GM13977 (cell line): ENCODE results near the gene ERICH4.

ENCODE experiments used
- DNase-seq: peaks from one replicate; pipeline ENCODE4 v3.0.0; 2012; ENCODE audit warnings: low spot score
- CTCF ChIP-seq: IDR thresholded peaks from 2 replicates; pipeline ENCODE4 v1.5.1; 2012; ENCODE audit warnings: mild to moderate bottlenecking, control low read depth; ENCODE audit not compliant: insufficient read depth; ENCODE audit errors: extremely low read depth, missing control alignments
- in situ Hi-C: fragments of 300-500 bp; cut with MboI; formaldehyde crosslinking; loops from one replicate; pipeline ENCODE4 v1.12.0; 2022; ENCODE audit warnings: low sequenced_read_pairs, low pct_unique_long_range_greater_than_20kb, mixed read lengths, inconsistent platforms; ENCODE audit not compliant: unreplicated experiment

ERICH4 gene

GRCh38 chr19:41409288-41409687 is 33.7 kb upstream of the ERICH4 start:
- no peak for TF ChIP-seq CTCF
- in situ Hi-C loops = no loop called here

DNA sequence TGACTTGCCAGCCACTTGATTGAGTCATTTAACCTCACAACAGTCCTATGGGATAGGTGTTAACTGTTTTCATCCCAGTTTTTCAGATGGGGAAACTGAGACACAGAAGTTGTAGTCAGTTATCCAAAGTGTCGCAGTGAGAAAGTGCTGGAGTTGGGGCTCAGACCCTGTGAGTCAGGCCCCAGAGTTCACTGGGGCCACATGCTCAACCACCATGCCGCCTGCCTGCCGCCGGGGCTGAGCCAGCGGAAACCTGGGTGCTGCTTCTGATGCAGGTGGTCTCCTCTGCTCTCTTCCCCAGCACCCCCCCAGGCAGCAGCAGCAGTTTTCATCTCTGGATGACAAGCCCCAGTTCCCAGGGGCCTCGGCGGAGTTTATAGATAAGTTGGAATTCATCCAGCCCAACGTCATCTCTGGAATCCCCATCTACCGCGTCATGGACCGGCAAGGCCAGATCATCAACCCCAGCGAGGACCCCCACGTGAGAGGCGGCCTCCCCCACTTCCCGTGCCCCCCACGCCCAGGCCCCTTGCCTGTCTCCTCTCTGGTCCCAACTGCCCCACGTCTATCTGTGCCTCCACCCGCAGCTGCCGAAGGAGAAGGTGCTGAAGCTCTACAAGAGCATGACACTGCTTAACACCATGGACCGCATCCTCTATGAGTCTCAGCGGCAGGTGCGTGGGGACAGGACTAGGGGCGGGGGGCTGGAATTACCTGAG is 32.5 kb upstream of the ERICH4 start:
- no peak for DNase-seq
- TF ChIP-seq CTCF = no peak
- in situ Hi-C loops = no loop called here

More at GRCh38 chr19:41409288-41409687, 33.7 kb upstream of the ERICH4 start:
- DNase-seq = no peak

DNA sequence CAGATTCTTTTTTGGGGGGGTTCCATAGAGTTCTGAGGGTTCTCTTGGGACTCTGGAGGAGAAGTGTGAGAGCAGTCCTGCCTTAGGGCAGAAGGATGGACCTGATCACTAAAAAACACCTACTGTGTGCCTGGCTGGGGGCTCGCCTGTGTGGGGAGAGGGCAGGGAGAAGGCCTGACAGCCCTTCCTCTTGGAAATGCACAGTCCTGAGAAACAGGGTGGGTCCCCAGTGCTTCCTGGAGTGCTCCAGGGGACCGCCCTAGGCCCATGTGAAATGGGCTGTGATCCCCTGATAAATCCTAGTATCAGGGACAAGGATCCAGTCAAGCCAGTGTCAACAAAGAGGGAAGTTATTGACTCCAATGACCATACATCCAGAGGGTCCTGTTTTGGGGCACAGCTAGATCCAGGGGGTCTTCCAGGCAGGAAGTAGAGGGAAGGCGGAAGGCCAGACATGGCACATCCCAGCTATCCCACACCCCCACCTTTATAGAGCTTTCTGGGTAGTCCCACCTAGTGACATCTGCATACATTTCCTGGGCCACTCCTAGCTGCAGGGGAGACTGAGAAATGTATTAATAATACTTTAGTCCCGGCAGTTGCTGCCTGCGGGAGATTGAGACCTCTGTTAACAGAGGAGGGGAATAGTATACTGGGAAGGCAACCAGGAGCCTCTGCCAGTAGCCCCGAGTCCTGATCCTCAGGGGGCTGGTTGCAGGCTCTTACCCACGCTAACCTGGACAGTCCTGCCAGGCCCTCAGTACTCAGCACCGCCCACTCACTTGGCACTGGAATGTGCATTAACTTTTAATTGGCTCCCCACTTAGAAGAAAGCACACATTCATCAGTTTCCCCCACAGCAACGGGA is 31.6 kb upstream of the ERICH4 start:
- TF ChIP-seq CTCF = no peak
- in situ Hi-C loops = no loop called here
- DNase-seq = no peak

GRCh38 chr19:41411968-41412265 is 31.0 kb upstream of the ERICH4 start:
- no peak for DNase-seq
- no peak for TF ChIP-seq CTCF
- in situ Hi-C loops = no loop called here

GRCh38 chr19:41412953-41413352 is 30.0 kb upstream of the ERICH4 start:
- no peak for DNase-seq
- TF ChIP-seq CTCF = no peak
- in situ Hi-C loops = no loop called here

- no peak for DNase-seq
- in situ Hi-C loops = no loop called here
- no peak for TF ChIP-seq CTCF
These were observed 29.0 kb upstream of the ERICH4 start for GRCh38 chr19:41413947-41414346.
